Measurements from ENCODE around the gene SIMC1. TPM values are rescaled to one million over a fixed set of nuclear protein-coding genes. Genes with fewer than 3 reads are reported as not detected.

SIMC1 gene
- total RNA-seq, 1 experiment from 2014 or later = 31.8 TPM

DNA sequence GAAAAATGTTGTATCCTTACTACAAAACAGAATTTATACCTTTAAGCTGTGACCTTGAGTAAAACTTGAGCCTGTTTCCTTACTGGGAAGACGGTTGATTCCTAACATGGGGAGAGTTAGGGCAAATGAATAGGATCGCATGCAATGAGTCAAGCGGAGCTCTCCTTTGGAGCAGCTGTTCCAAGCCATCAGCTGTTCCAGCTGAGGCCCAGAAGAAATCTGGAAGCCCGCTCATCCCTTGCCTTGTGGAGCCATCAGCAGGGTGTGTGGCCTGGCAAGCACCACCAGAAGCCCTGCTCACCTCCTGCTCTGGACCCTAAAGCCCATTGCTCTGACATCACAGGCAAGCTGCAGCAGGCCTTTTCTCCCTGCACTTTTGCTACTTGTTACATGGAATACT lies 115.3 kb downstream of the SIMC1 start:
- Mint-ChIP-seq H3K9me3 (ENCODE audit: low read depth, unreplicated experiment) (no peaks in the 10 kb centered on the region), H3K27me3 (ENCODE audit: unreplicated experiment) (no peaks in the 10 kb centered on the region), H3K27ac (ENCODE audit: unreplicated experiment) (no peak overlapping the region), H3K4me1 (ENCODE audit: low read depth, unreplicated experiment) (no peaks in the 10 kb centered on the region), H3K4me3 (ENCODE audit: low read depth, unreplicated experiment) (no peak overlapping the region), H3K36me3 (ENCODE audit: insufficient read depth, unreplicated experiment) (peaks cover 40% of the 10 kb centered on the region)
- BruUV-seq (replicated peaks) = no TSS peak
- TF ChIP-seq, protein P1, sequence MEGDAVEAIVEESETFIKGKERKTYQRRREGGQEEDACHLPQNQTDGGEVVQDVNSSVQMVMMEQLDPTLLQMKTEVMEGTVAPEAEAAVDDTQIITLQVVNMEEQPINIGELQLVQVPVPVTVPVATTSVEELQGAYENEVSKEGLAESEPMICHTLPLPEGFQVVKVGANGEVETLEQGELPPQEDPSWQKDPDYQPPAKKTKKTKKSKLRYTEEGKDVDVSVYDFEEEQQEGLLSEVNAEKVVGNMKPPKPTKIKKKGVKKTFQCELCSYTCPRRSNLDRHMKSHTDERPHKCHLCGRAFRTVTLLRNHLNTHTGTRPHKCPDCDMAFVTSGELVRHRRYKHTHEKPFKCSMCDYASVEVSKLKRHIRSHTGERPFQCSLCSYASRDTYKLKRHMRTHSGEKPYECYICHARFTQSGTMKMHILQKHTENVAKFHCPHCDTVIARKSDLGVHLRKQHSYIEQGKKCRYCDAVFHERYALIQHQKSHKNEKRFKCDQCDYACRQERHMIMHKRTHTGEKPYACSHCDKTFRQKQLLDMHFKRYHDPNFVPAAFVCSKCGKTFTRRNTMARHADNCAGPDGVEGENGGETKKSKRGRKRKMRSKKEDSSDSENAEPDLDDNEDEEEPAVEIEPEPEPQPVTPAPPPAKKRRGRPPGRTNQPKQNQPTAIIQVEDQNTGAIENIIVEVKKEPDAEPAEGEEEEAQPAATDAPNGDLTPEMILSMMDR (IDR thresholded peaks at IDR 0.05; ENCODE audit: unreplicated experiment) = no peak
- intact Hi-C loops (cut with micrococcal nuclease; ENCODE audit: unreplicated experiment) = no loop called here
- DNase-seq = no peak
- CTCF ChIA-PET = no interaction called here

DNA sequence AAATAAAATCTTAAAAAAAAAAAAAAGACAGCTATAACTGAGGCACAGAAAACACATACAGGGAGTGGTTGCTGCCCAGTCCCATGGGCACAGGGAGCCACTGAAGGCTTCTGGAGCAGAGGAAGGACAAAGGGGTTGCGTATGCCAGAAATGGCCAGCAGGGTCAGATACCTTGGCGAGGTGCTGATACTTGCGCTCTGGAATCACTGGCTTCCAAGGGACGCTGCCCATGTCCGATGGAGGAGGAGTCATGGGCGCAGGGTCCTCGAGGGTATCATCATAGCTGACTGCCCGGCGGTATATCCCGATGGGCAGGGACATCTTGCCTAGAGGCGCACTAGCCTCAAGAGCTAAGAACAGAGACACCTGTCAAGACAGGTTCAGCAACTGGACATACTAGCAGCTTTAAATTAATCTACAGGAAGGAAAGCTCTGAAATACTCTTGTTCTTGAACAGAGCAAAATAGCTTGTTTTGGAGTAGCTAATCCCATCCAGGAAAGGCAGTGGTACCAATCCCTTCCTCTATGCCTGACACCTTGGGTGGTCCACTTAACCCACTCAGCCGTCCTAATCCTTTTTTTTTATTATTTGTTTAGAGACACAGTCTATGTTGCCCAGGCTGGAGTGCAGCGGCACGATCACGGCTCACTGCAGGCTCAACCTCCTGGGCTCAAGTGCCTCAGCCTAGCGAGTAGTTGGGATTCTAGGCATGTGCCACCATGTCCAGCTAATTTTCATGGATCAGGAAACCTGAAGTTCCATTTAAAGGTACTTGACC lies 117.4 kb downstream of the SIMC1 start:
- no peaks in the 10 kb centered on the region for H3K27me3 Mint-ChIP-seq (ENCODE audit: unreplicated experiment)

DNA sequence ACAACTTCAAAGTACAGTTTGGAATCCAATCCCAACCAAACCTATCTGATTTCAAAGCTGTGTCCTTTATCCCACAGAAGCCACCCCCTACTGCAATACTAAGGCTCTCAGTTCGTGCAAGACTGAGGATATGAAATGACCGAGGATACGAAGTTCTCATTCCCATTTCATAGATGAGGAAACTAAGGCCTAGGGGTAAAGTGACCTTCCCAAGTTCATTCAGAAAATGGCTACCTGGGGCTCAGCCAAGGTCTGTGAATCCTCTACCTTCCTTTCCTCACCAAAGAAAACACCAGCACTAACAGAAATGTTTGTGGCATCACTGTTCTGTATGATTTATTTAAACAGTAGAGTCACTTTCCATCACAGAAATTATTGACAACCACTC lies 117.9 kb downstream of the SIMC1 start:
- CTCF ChIA-PET = interaction anchor here (0.6 kb wide), 1 partner anchor 32 kb away, joined by 3 read pairs; no protein-coding TSS in a partner anchor
- Mint-ChIP-seq H3K27me3 (ENCODE audit: unreplicated experiment) (no peaks in the 10 kb centered on the region), H3K9me3 (ENCODE audit: low read depth, unreplicated experiment) (no peaks in the 10 kb centered on the region), H3K4me3 (ENCODE audit: low read depth, unreplicated experiment) (no peak overlapping the region), H3K36me3 (ENCODE audit: insufficient read depth, unreplicated experiment) (peaks cover 36% of the 10 kb centered on the region), H3K27ac (ENCODE audit: unreplicated experiment) (no peak overlapping the region), H3K4me1 (ENCODE audit: low read depth, unreplicated experiment) (no peaks in the 10 kb centered on the region)
- TF ChIP-seq, protein P1 (IDR thresholded peaks at IDR 0.05; ENCODE audit: unreplicated experiment) = no peak
- no TSS peak for BruUV-seq (replicated peaks)
- intact Hi-C loops (cut with micrococcal nuclease; ENCODE audit: unreplicated experiment) = no loop called here
- DNase-seq = no peak

More for the DNA sequence above, 117.4 kb downstream of the SIMC1 start:
- CTCF ChIA-PET = no interaction called here
- TF ChIP-seq, protein P1 (IDR thresholded peaks at IDR 0.05; ENCODE audit: unreplicated experiment) = no peak
- Mint-ChIP-seq H3K4me1 (ENCODE audit: low read depth, unreplicated experiment) (no peaks in the 10 kb centered on the region), H3K36me3 (ENCODE audit: insufficient read depth, unreplicated experiment) (peaks cover 36% of the 10 kb centered on the region), H3K27ac (ENCODE audit: unreplicated experiment) (no peak overlapping the region), H3K4me3 (ENCODE audit: low read depth, unreplicated experiment) (no peak overlapping the region), H3K9me3 (ENCODE audit: low read depth, unreplicated experiment) (no peaks in the 10 kb centered on the region)
- intact Hi-C loops (cut with micrococcal nuclease; ENCODE audit: unreplicated experiment) = no loop called here
- no peak for DNase-seq
- no TSS peak for BruUV-seq (replicated peaks)

DNA sequence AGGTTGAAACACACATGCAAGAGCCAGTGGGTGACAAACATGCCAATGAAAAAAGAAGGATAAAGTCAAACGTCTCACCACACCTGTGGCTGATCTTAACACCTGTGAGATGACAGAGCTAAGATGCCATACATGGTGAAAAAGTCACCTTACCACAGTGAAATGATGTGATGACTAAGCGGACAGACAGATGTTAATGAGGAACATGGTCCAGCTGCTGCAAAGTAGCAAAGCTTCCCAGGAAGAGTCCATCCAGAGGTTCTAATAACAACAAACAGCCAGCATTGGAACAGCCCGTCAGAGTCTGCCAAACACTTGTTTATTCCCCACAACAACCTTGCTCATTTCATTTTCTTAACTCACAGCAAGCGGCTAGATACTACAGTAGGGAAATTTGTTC lies 121.4 kb downstream of the SIMC1 start:
- no TSS peak for BruUV-seq (replicated peaks)
- Mint-ChIP-seq H3K36me3 (ENCODE audit: insufficient read depth, unreplicated experiment) (peaks cover 20% of the 10 kb centered on the region), H3K9me3 (ENCODE audit: low read depth, unreplicated experiment) (no peaks in the 10 kb centered on the region), H3K27me3 (ENCODE audit: unreplicated experiment) (no peaks in the 10 kb centered on the region), H3K4me1 (ENCODE audit: low read depth, unreplicated experiment) (no peaks in the 10 kb centered on the region), H3K4me3 (ENCODE audit: low read depth, unreplicated experiment) (no peak overlapping the region), H3K27ac (ENCODE audit: unreplicated experiment) (no peak overlapping the region)
- DNase-seq = no peak
- CTCF ChIA-PET = interaction anchor here (0.7 kb wide), 1 partner anchor 288 kb away, joined by 3 read pairs; the partner anchor contains the start of gene TSPAN17
- intact Hi-C loops (cut with micrococcal nuclease; ENCODE audit: unreplicated experiment) = no loop called here
- TF ChIP-seq, protein P1 (IDR thresholded peaks at IDR 0.05; ENCODE audit: unreplicated experiment) = no peak
